ENCODE results near the gene SBNO1.

SBNO1 gene

DNA sequence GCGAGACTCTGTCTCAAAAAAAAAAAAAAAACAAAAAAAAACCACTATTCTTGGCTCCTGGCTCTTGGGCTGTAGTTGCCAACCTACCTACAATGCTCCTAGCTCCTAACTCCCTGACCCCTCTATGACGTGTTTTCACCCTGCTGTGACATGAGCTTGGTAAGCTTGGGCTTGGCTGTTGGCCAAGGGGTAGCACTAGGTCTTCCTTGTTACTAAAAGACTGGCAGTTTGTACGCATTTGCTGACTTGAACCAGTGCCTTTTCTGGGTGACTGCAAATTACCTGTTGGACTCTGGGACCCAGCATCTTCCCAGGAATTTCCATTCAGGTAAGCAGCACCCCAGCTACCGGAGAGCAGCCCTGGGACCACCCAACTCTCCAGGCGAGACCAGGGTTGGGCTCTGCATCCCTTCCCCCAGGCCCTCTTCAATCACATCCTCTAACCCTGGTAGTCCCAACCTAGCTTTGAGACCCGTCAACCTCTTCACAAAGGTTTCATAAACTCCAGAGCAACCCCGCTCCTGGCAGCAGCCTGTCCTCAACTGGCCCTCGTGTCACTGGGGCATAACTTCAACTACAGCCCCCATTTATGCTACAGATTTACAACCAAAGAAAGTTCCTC is 101.3 kb downstream of the SBNO1 start:
- Histone ChIP-seq H3K27me3 (replicated peaks in 2 of 5; ENCODE audit: control insufficient read depth in 4 of 5, insufficient read depth in 5 of 5, low read length in 4 of 5) (no peaks in the 10 kb centered on the region), H3K4me3 (ENCODE audit: control insufficient read depth in 1 of 7, extremely low read depth in 1 of 7, insufficient read depth in 4 of 7, low read depth in 2 of 7, low read length in 6 of 7) (no peak overlapping the region), H3K9me3 (ENCODE audit: control extremely low read depth in 1 of 5, control insufficient read depth in 4 of 5, insufficient read depth in 2 of 5, low read depth in 1 of 5, low read length in 4 of 5) (no peaks in the 10 kb centered on the region), H3K4me1 (ENCODE audit: control extremely low read depth in 1 of 4, control insufficient read depth in 4 of 4, insufficient read depth in 4 of 4, low read length in 3 of 4) (peaks cover 2 to 30% (median 19%) of the 10 kb centered on the region in 4 experiments), H3K27ac (ENCODE audit: insufficient read depth in 1 of 2, low read depth in 1 of 2, low read length in 2 of 2, poor library complexity in 1 of 2, severe bottlenecking in 2 of 2) (peak overlapping the region in 1 of 2 experiments; percentile 29), H3K36me3 (ENCODE audit: control insufficient read depth in 4 of 4, insufficient read depth in 4 of 4, low read length in 3 of 4) (peaks cover 31 to 74% (median 52%) of the 10 kb centered on the region in 4 experiments)
- peak in 1 of 3 donors; percentile 19 for DNase-seq
- ChIA-PET POLR2A (no interaction called here), CTCF (interaction anchor here (1.2 to 3.3 kb wide), 3 partner anchors 11 to 357 kb away, joined by 3 to 22 read pairs (median 3); no protein-coding TSS in a partner anchor)
- 90% methylated on average over 7 of the region's 8 CpGs for WGBS (ENCODE audit: insufficient coverage)

DNA sequence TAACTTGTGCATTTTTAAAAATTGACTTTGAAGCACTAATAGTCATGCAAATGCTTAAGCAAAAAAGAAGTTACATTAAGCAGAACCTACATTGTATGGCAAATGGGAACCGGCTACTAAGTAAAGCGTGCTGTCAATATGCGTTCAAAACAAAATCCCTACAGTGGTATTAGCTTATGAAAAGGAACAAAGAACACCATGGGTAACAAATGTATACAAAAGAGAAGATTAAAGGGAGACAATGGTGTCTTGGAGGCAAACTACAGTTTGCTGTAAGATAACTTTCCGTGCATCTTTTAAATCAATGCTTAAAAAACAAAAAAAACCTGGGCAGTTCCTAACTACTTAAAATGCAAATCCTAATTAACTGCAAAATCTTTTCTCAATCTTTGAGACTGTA is 103.5 kb downstream of the SBNO1 start:
- H3K4me1 ChIP-seq (ENCODE audit: control extremely low read depth in 1 of 4, control insufficient read depth in 4 of 4, insufficient read depth in 4 of 4, low read length in 3 of 4), result peaks cover 0 to 14% (median 5%) of the 10 kb centered on the region in 4 experiments
- no peaks in the 10 kb centered on the region for H3K9me3 ChIP-seq (ENCODE audit: control extremely low read depth in 1 of 5, control insufficient read depth in 4 of 5, insufficient read depth in 2 of 5, low read depth in 1 of 5, low read length in 4 of 5)
- no peaks in the 10 kb centered on the region for H3K27me3 ChIP-seq (replicated peaks in 2 of 5; ENCODE audit: control insufficient read depth in 4 of 5, insufficient read depth in 5 of 5, low read length in 4 of 5)
- 92% methylated on average over 2 of the region's 4 CpGs for WGBS (ENCODE audit: insufficient coverage)
- H3K4me3 ChIP-seq (ENCODE audit: control insufficient read depth in 1 of 7, extremely low read depth in 1 of 7, insufficient read depth in 4 of 7, low read depth in 2 of 7, low read length in 6 of 7), result no peak overlapping the region
- ChIA-PET CTCF (interaction anchor here (0.9 kb wide), 1 partner anchor 341 kb away, joined by 4 read pairs; the partner anchor contains the start of gene DDX55), POLR2A (no interaction called here)
- no peak overlapping the region for H3K27ac ChIP-seq (ENCODE audit: insufficient read depth in 1 of 2, low read depth in 1 of 2, low read length in 2 of 2, poor library complexity in 1 of 2, severe bottlenecking in 2 of 2)
- H3K36me3 ChIP-seq (ENCODE audit: control insufficient read depth in 4 of 4, insufficient read depth in 4 of 4, low read length in 3 of 4), result peaks cover 33 to 80% (median 56%) of the 10 kb centered on the region in 4 experiments
- DNase-seq, result no peak

DNA sequence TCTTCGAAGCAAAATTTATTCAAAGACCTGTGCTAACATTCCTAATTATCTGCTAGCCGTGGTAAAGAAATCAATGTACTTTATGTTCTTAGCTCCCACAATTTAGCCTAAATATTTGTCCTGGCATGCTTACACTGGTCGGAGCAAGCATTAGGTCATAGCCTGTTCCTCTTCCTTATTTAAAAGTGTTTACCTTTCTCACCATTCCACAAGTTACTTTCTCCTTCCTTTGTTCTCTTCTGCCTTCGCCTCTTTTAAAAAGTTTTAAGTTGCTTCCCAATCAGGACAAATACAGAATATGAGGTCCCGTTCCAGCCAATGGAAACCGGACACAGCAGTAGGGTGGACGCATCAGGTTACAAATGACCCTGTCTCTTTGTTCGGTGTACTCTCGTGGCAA is 104.6 kb downstream of the SBNO1 start:
- DNase-seq, result no peak
- 89% methylated on average over 7 of the region's 9 CpGs for WGBS (ENCODE audit: insufficient coverage)
- ChIA-PET CTCF (interaction anchor here (1.8 to 2.0 kb wide), 2 partner anchors 8 to 12 kb away, joined by 4 to 6 read pairs; no protein-coding TSS in a partner anchor), POLR2A (no interaction called here)
- Histone ChIP-seq H3K4me3 (ENCODE audit: control insufficient read depth in 1 of 7, extremely low read depth in 1 of 7, insufficient read depth in 4 of 7, low read depth in 2 of 7, low read length in 6 of 7) (no peak overlapping the region), H3K27me3 (replicated peaks in 2 of 5; ENCODE audit: control insufficient read depth in 4 of 5, insufficient read depth in 5 of 5, low read length in 4 of 5) (no peaks in the 10 kb centered on the region), H3K4me1 (ENCODE audit: control extremely low read depth in 1 of 4, control insufficient read depth in 4 of 4, insufficient read depth in 4 of 4, low read length in 3 of 4) (peaks cover 0 to 6% (median 2%) of the 10 kb centered on the region in 4 experiments), H3K9me3 (ENCODE audit: control extremely low read depth in 1 of 5, control insufficient read depth in 4 of 5, insufficient read depth in 2 of 5, low read depth in 1 of 5, low read length in 4 of 5) (no peaks in the 10 kb centered on the region), H3K36me3 (ENCODE audit: control insufficient read depth in 4 of 4, insufficient read depth in 4 of 4, low read length in 3 of 4) (peaks cover 34 to 81% (median 56%) of the 10 kb centered on the region in 4 experiments), H3K27ac (ENCODE audit: insufficient read depth in 1 of 2, low read depth in 1 of 2, low read length in 2 of 2, poor library complexity in 1 of 2, severe bottlenecking in 2 of 2) (no peak overlapping the region)

DNA sequence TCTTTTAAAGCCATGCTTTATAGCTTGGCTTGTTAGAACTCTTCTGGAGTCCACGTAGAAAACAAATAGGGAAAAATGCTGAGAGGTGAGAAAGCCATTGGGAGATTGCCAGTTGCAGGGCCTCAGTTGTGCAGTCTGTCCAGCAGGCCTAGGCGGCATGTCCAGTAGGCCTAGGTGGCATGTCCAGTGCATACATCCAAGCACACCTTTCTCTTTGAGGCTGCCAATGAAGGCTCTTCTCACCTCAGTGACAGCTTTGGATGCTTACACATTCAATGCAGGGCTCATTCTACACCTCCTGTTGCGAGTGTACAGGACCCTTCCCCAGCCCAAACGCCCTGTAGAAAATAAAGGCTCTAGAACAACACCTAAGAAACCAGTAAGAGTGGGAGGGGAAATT is 106.1 kb downstream of the SBNO1 start:
- 100% methylated on average over 2 of the region's 4 CpGs for WGBS (ENCODE audit: insufficient coverage)
- no peaks in the 10 kb centered on the region for H3K4me1 ChIP-seq (ENCODE audit: control extremely low read depth in 1 of 4, control insufficient read depth in 4 of 4, insufficient read depth in 4 of 4, low read length in 3 of 4)
- no peaks in the 10 kb centered on the region for H3K9me3 ChIP-seq (ENCODE audit: control extremely low read depth in 1 of 5, control insufficient read depth in 4 of 5, insufficient read depth in 2 of 5, low read depth in 1 of 5, low read length in 4 of 5)
- H3K4me3 ChIP-seq (ENCODE audit: control insufficient read depth in 1 of 7, extremely low read depth in 1 of 7, insufficient read depth in 4 of 7, low read depth in 2 of 7, low read length in 6 of 7), result no peak overlapping the region
- DNase-seq, result no peak
- peak overlapping the region in 1 of 2 experiments; percentile 16 for H3K27ac ChIP-seq (ENCODE audit: insufficient read depth in 1 of 2, low read depth in 1 of 2, low read length in 2 of 2, poor library complexity in 1 of 2, severe bottlenecking in 2 of 2)
- peaks cover 38 to 88% (median 64%) of the 10 kb centered on the region in 4 experiments for H3K36me3 ChIP-seq (ENCODE audit: control insufficient read depth in 4 of 4, insufficient read depth in 4 of 4, low read length in 3 of 4)
- no peaks in the 10 kb centered on the region for H3K27me3 ChIP-seq (replicated peaks in 2 of 5; ENCODE audit: control insufficient read depth in 4 of 5, insufficient read depth in 5 of 5, low read length in 4 of 5)
- CTCF ChIA-PET, result interaction anchor here (1.1 to 2.0 kb wide), 3 partner anchors 9 to 11 kb away, joined by 3 to 6 read pairs (median 4); no protein-coding TSS in a partner anchor
- POLR2A ChIA-PET, result no interaction called here

DNA sequence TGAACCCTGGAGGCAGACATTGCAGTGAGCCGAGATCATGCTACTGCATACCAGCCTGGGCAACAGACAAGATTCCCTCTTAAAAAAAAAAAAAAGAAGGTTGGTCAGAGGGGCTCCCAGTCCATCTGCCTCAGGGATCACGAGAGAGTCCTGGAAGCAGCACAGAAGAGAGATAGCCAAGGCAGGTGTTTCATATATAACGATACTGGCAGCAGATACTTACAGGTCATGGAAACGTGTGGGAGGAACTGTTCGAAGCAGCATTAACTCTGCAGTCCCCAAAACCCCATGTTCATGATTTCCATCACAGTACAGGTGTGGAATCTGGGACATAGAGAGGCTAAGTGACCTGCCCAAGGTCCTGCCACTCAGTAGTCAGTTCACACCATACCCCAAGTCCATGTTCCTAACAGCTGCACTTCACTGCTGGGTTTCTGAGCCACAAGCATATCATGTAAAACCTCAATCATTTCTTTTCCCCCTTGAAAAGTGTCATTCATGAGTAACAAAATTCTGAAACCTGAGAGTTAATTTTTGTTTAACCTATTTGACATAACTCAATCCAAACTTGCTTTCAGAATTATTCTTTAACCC is 109.7 kb downstream of the SBNO1 start:
- Histone ChIP-seq H3K4me1 (ENCODE audit: control extremely low read depth in 1 of 4, control insufficient read depth in 4 of 4, insufficient read depth in 4 of 4, low read length in 3 of 4) (peaks cover 0 to 21% (median 15%) of the 10 kb centered on the region in 4 experiments), H3K4me3 (ENCODE audit: control insufficient read depth in 1 of 7, extremely low read depth in 1 of 7, insufficient read depth in 4 of 7, low read depth in 2 of 7, low read length in 6 of 7) (no peak overlapping the region), H3K27ac (ENCODE audit: insufficient read depth in 1 of 2, low read depth in 1 of 2, low read length in 2 of 2, poor library complexity in 1 of 2, severe bottlenecking in 2 of 2) (peak overlapping the region in 1 of 2 experiments; percentile 0), H3K27me3 (replicated peaks in 2 of 5; ENCODE audit: control insufficient read depth in 4 of 5, insufficient read depth in 5 of 5, low read length in 4 of 5) (no peaks in the 10 kb centered on the region), H3K36me3 (ENCODE audit: control insufficient read depth in 4 of 4, insufficient read depth in 4 of 4, low read length in 3 of 4) (peaks cover 13 to 62% (median 49%) of the 10 kb centered on the region in 4 experiments), H3K9me3 (ENCODE audit: control extremely low read depth in 1 of 5, control insufficient read depth in 4 of 5, insufficient read depth in 2 of 5, low read depth in 1 of 5, low read length in 4 of 5) (no peaks in the 10 kb centered on the region)
- ChIA-PET CTCF (interaction anchor here (1.2 to 2.9 kb wide), 2 partner anchors 10 to 13 kb away, joined by 3 to 9 read pairs; no protein-coding TSS in a partner anchor), POLR2A (no interaction called here)
- 96% methylated on average over 3 of the region's 5 CpGs for WGBS (ENCODE audit: insufficient coverage)
- DNase-seq, result no peak

DNA sequence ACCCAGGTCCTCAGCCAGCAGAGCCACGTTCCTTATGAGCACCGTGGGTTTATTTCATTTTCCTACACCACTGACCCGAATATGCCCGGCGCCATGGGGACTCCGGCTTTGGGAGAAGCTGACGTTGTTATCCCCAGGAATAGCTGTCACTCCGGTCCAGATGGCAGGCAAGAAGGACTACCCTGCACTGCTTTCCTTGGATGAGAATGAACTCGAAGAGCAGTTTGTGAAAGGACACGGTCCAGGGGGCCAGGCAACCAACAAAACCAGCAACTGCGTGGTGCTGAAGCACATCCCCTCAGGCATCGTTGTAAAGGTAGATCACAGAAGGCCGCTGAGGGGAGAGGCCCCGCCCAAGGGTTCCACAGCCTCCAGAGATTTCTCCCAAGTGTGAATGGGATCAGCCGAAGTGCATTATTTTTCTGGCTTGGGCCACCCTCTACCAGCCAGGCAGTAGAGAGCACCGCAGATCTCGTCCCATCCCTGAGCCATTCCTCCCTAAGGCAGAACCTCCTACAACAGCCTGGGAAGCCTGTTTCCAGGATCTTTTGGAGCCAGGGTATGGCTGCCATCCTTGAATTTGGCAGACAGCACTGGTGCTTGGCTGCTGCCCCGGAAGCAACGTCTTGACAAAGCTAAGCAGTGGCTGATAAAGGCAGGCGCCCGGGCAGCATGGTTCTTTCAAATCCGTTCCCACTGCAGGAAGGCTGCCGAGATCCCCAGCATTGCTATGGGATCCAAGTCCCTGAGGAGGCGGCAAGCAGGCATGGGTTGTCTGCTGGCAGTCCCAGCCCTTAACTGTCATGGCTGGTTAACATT is 110.8 kb downstream of the SBNO1 start:
- WGBS (ENCODE audit: insufficient coverage), result 96% methylated on average over 24 of the region's 24 CpGs
- Histone ChIP-seq H3K9me3 (ENCODE audit: control extremely low read depth in 1 of 5, control insufficient read depth in 4 of 5, insufficient read depth in 2 of 5, low read depth in 1 of 5, low read length in 4 of 5) (no peaks in the 10 kb centered on the region), H3K27ac (ENCODE audit: insufficient read depth in 1 of 2, low read depth in 1 of 2, low read length in 2 of 2, poor library complexity in 1 of 2, severe bottlenecking in 2 of 2) (no peak overlapping the region), H3K36me3 (ENCODE audit: control insufficient read depth in 4 of 4, insufficient read depth in 4 of 4, low read length in 3 of 4) (peaks cover 11 to 54% (median 43%) of the 10 kb centered on the region in 4 experiments), H3K4me1 (ENCODE audit: control extremely low read depth in 1 of 4, control insufficient read depth in 4 of 4, insufficient read depth in 4 of 4, low read length in 3 of 4) (peaks cover 0 to 21% (median 15%) of the 10 kb centered on the region in 4 experiments), H3K4me3 (ENCODE audit: control insufficient read depth in 1 of 7, extremely low read depth in 1 of 7, insufficient read depth in 4 of 7, low read depth in 2 of 7, low read length in 6 of 7) (no peak overlapping the region), H3K27me3 (replicated peaks in 2 of 5; ENCODE audit: control insufficient read depth in 4 of 5, insufficient read depth in 5 of 5, low read length in 4 of 5) (no peaks in the 10 kb centered on the region)
- POLR2A ChIA-PET, result no interaction called here
- CTCF ChIA-PET, result interaction anchor here (4.5 kb wide), 1 partner anchor 10 kb away, joined by 22 read pairs; no protein-coding TSS in a partner anchor
- DNase-seq, result no peak
